Lung (tissue), 12 donors: ENCODE data around the gene UAP1. TPM values are rescaled to one million over a fixed set of nuclear protein-coding genes. Genes with fewer than 3 reads are reported as not detected.
"Not testable (repeated sequence)": the region's sequence is repeated elsewhere in the genome, so short reads cannot be mapped to it uniquely, and the experiment has no call there.

Experiments
- ATAC-seq: fragments of 200-7000 bp; cut with Tn5 transposase; one replicate; pipeline ENCODE4 v1.9.1; 2020; ENCODE audit warnings: moderate number of reproducible peaks; ENCODE audit not compliant: insufficient read depth, low FRiP score
- DNase-seq, 3 donors: peaks; one replicate each; pipeline ENCODE4 v3.0.0-alpha.2; 2013 to 2017
- H3K27ac ChIP-seq, 2 donors: one replicate each; pipeline ENCODE4 v1.5.1; 2013; ENCODE audit warnings: mild to moderate bottlenecking in 2 of 2, moderate library complexity in 2 of 2, control low read depth in 1 of 2, inconsistent platforms in 1 of 2, low read depth in 1 of 2, low read length in 1 of 2
- H3K27me3 ChIP-seq, 3 donors: one replicate each; pipeline ENCODE4 v1.5.1; 2013; ENCODE audit warnings: low read length in 2 of 3; ENCODE audit not compliant: control insufficient read depth in 3 of 3, insufficient read depth in 3 of 3
- H3K36me3 ChIP-seq, 4 donors: one replicate each; pipeline ENCODE4 v1.5.1; 2013; ENCODE audit warnings: low read length in 4 of 4, mild to moderate bottlenecking in 1 of 4, moderate library complexity in 1 of 4; ENCODE audit not compliant: control insufficient read depth in 4 of 4, insufficient read depth in 4 of 4
- H3K4me1 ChIP-seq, 5 donors: one replicate each; pipeline ENCODE4 v1.5.1; 2013; ENCODE audit warnings: low read length in 5 of 5, mild to moderate bottlenecking in 2 of 5, moderate library complexity in 1 of 5; ENCODE audit not compliant: control insufficient read depth in 5 of 5, insufficient read depth in 5 of 5
- H3K4me3 ChIP-seq: one replicate; pipeline ENCODE4 v1.5.1; 2013; ENCODE audit warnings: mild to moderate bottlenecking, control low read depth, moderate library complexity
- H3K9ac ChIP-seq, 2 donors: one replicate each; pipeline ENCODE4 v1.5.1; 2013; ENCODE audit warnings: low read length in 2 of 2, control low read depth in 1 of 2; ENCODE audit not compliant: insufficient read depth in 1 of 2
- H3K9me3 ChIP-seq, 4 donors: one replicate each; pipeline ENCODE4 v1.5.1; 2013; ENCODE audit warnings: low read length in 3 of 4, mild to moderate bottlenecking in 1 of 4, moderate library complexity in 1 of 4; ENCODE audit not compliant: control insufficient read depth in 4 of 4, insufficient read depth in 3 of 4
- CTCF ChIP-seq: IDR thresholded peaks from 2 replicates; pipeline ENCODE4 v1.5.1; 2012; ENCODE audit warnings: mild to moderate bottlenecking; ENCODE audit errors: control extremely low read depth, extremely low read depth
- WGBS, 2 donors: extraction: QIAGEN DNeasy Blood & Tissue Kit; methylation state at CpG; one replicate each; pipeline ENCODE4 v1.1.7; 2013; 5-methylcytosine and 5-hydroxymethylcytosine counted together
- polyA plus RNA-seq, 2 donors: library from polyadenylated mRNA; stranded (reverse); fragments of 200-250 nt; gene quantifications; one replicate each; pipeline ENCODE4 v1.2.1, GENCODE V29; 2013
- total RNA-seq, 2 donors: library from RNA; depleted of rRNA in 1 of 2; stranded (reverse); fragments of >200 nt in 1 of 2; gene quantifications; one replicate each; pipeline ENCODE4 v1.2.1, GENCODE V29; 2014 to 2021
- donor health status: control.
- donor health status: control.
- donor health status: Bipolar disorder and iron deficiency.
- donor health status: healthy.
- donor health status: DM: yes; HTN: yes; CAD: no.

Gene UAP1
- total and polyA plus RNA-seq, 4 donors: 34.7 to 43.4 (median 39.2) TPM

DNA sequence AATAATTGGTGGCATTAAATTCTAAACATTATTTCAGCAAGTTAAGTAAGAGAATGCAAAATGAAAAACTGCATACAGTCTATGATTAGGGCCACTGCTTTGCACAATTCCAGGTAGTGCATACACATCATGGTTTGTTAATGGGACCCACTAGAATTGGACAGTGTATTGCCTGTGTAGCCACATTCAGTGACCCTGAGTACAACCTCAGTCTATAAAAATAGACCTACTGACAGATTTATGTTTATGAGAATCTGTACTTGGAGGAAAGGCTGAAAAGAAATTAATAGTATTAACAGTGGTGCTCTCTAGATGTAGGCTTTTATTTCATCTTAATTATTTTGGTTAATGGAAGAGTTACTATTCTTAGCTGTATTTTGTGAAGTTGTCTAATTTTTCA is 18.8 kb downstream of the UAP1 start:
- DNase-seq: peak in 1 of 3 donors; percentile 3
- no peak for TF ChIP-seq CTCF
- H3K36me3 ChIP-seq: peaks cover 0 to 23% (median 6%) of the 10 kb centered on the region in 4 donors
- H3K27me3 ChIP-seq: no peaks in the 10 kb centered on the region
- no peak for ATAC-seq
- H3K4me1 ChIP-seq: no peaks in the 10 kb centered on the region
- no peak overlapping the region for H3K9ac ChIP-seq
- no peaks in the 10 kb centered on the region for H3K9me3 ChIP-seq
- no peak overlapping the region for H3K4me3 ChIP-seq
- H3K27ac ChIP-seq: no peak overlapping the region

DNA sequence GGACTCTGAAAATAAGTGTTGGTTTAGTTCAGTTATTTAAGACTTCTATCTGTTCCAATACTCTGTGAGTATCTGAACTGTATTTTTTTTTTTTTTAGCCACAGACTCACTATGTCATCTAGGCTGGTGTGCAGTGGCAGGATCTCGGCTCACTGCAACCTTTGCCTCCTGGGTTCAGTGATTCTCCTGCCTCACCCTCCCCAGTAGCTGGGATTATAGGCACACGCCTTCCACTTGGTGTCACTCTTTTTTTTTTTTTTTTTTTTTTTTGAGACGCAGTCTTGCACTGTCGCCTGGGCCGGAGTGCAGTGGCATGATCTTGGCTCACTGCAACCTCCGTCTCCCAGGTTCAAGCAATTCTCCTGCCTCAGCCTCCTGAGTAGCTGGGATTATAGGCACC is 21.4 kb downstream of the UAP1 start:
- ATAC-seq, DNase-seq, H3K9me3 ChIP-seq, H3K4me3 ChIP-seq, H3K9ac ChIP-seq, H3K27me3 ChIP-seq, H3K4me1 ChIP-seq, H3K27ac ChIP-seq: not testable (repeated sequence)
- peaks cover 0 to 23% (median 12%) of the 10 kb centered on the region in 4 donors for H3K36me3 ChIP-seq
- 79 to 95% methylated on average over 6 of the region's 6 CpGs for WGBS, 2 donors

GRCh38 chr1:162585101-162585500 is 23.6 kb downstream of the UAP1 start:
- H3K27me3 ChIP-seq, H3K9ac ChIP-seq, H3K9me3 ChIP-seq, DNase-seq, H3K27ac ChIP-seq, ATAC-seq, H3K4me3 ChIP-seq, H3K4me1 ChIP-seq: not testable (repeated sequence)
- H3K36me3 ChIP-seq: peaks cover 0 to 26% (median 12%) of the 10 kb centered on the region in 4 donors
- 97 to 98% methylated on average over 4 of the region's 4 CpGs for WGBS, 2 donors

- Histone ChIP-seq H3K4me3 (no peak overlapping the region), H3K9ac (no peak overlapping the region), H3K36me3 (peaks cover 0 to 29% (median 16%) of the 10 kb centered on the region in 4 donors), H3K9me3 (no peaks in the 10 kb centered on the region), H3K4me1 (no peaks in the 10 kb centered on the region), H3K27ac (no peak overlapping the region), H3K27me3 (no peaks in the 10 kb centered on the region)
- DNase-seq (peak; percentile 15 to 55 (median 35)), ATAC-seq (no peak)
- TF ChIP-seq CTCF: no peak
- WGBS, 2 donors: 68 to 75% methylated on average over 6 of the region's 6 CpGs
Measured at GRCh38 chr1:162587347-162587746, 25.8 kb downstream of the UAP1 start.
